Activated CD4-positive, alpha-beta T cell treated with anti-CD3 and anti-CD28 coated beads for 4 hours (primary cell): Measurements from ENCODE around the gene GABARAPL1.
"Not testable (repeated sequence)": the region's sequence is repeated elsewhere in the genome, so short reads cannot be mapped to it uniquely, and the experiment has no call there.

Source experiments
- DNase-seq, 2 donors: peaks; one replicate each; pipeline ENCODE4 v3.0.0-alpha.2; 2020

The GABARAPL1 gene

DNA sequence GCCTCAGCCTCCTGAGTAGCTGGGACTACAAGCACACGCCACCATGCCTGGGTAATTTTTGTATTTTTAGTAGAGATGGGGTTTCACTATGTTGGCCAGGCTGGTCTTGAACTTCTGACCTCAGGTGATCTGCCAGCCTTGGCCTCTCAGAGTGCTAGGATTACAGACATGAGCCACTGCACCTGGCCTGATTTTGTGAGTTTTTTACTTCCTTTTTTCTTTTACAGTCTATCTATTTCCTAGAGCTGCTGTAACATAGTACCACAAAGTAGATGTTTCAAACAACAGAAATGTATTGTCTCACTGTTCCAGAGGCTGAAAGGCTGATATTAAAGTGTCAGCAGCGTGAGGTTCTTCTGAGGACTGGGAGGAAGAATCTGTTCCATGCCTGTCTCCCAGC is 8.2 kb upstream of the GABARAPL1 start:
- DNase-seq: not testable (repeated sequence)

- DNase-seq: no peak
Measured at GRCh38 chr12:10205220-10205807, 7.4 kb upstream of the GABARAPL1 start.

GRCh38 chr12:10207136-10207535 is 5.5 kb upstream of the GABARAPL1 start:
- no peak for DNase-seq

GRCh38 chr12:10210225-10210624 is 2.5 kb upstream of the GABARAPL1 start:
- DNase-seq: no peak

DNA sequence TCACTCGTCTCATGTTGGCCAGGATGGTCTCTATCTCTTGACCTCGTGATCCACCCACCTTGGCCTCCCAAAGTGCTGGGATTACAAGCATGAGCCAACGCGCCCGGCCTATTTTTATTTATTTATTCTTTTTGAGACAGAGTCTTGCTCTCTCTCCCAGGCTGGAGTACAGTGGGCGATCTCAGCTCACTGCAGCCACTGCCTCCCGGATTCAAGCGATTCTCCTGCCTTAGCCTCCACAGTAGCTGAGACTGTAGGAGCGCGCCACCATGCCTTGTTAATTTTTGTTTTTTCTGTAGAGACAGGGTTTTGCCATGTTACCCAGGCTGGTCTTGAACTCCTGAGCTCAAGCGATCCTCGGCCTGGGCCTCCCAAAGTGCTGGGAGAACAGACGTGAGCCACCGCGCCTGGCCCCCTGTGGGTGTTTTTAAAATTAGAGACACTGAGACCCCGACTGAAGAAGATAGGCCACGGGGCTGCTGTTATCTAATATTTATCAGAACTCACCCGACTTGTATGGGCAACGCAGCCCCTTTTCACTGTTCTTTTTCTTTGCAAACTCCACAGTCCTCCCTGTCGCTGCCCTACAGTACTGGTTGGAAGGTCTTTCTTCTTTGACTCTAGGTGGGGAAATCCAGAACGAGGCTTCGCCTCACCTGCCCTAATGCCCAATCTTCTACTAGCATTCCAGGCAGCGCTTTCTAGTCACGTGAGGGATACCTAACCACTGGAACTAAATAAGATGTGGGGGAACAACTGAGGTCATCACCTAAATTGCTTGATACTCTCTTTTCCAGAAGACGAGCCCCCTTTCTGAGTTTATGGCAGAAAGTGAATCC is 1.4 kb upstream of the GABARAPL1 start:
- DNase-seq: no peak

- peak; percentile 79 to 84 for DNase-seq
Measured at GRCh38 chr12:10211940-10212738, 538 bp upstream of the GABARAPL1 start.

- DNase-seq: peak; percentile 74 to 81
Measured at GRCh38 chr12:10213168-10214135, 775 bp downstream of the GABARAPL1 start.

- no peak for DNase-seq
Measured at GRCh38 chr12:10214136-10214894, 1.6 kb downstream of the GABARAPL1 start.

GRCh38 chr12:10214895-10215267 is 2.2 kb downstream of the GABARAPL1 start:
- DNase-seq: no peak

DNA sequence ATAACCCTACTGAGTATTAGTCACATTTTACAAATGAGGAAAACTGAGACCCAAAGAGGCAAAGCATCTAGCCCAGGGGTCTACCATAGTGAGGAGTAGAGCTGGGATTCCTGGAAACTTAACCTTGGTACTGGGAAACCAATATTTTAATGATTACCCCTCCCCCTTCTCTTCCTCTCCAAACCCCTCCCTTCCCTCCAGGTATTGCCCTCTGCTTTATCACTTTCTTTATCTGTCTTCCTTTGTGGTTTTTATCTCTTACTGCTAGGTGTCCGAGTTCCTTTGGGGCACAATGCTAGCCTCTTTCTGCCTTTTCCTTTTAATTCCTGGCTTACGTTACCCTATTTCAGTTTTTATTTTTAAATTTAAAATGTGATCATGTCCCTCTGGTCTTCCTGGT is 2.8 kb downstream of the GABARAPL1 start:
- no peak for DNase-seq

- not testable (repeated sequence) for DNase-seq
Measured at GRCh38 chr12:10215946-10216345, 3.3 kb downstream of the GABARAPL1 start.

DNA sequence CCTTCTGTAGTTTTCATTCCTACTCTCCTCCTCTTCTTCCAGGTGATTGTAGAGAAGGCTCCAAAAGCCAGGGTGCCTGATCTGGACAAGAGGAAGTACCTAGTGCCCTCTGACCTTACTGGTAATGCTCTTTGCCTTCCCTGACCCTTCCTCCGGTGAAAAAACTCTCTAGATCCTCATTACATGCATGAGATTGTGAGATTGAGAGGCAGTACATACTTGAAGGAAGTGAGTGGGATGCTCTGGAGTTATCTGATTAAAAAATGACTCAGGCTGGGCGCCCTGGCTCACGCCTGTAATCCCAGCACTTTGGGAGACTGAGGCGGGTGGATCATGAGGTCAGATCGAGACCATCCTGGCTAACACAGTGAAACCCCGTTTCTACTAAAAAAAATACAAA is 5.3 kb downstream of the GABARAPL1 start:
- DNase-seq: no peak

- no peak for DNase-seq
Measured at GRCh38 chr12:10220398-10221077, 7.9 kb downstream of the GABARAPL1 start.

GRCh38 chr12:10221846-10222245 is 9.2 kb downstream of the GABARAPL1 start:
- DNase-seq: no peak

GRCh38 chr12:10223208-10223607 is 10.5 kb downstream of the GABARAPL1 start:
- no peak for DNase-seq

DNA sequence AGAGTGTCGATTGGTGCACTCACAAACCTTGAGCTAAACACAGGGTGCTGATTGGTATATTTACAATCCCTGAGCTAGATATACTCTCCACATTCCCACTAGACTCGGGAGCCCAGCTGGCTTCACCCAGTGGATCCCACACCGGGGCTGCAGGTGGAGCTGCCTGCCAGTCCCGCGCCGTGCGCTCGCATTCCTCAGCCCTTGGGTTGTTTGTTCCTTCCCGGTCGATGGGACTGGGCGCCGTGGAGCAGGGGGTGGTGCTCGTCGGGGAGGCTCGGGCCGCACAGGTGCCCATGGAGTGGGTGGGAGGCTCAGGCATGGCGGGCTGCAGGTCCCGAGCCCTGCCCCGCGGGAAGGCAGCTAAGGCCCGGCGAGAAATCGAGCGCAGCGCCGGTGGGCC is 12.7 kb downstream of the GABARAPL1 start:
- DNase-seq: not testable (repeated sequence)

GRCh38 chr12:10226086-10226485 is 13.4 kb downstream of the GABARAPL1 start:
- DNase-seq: no peak

DNA sequence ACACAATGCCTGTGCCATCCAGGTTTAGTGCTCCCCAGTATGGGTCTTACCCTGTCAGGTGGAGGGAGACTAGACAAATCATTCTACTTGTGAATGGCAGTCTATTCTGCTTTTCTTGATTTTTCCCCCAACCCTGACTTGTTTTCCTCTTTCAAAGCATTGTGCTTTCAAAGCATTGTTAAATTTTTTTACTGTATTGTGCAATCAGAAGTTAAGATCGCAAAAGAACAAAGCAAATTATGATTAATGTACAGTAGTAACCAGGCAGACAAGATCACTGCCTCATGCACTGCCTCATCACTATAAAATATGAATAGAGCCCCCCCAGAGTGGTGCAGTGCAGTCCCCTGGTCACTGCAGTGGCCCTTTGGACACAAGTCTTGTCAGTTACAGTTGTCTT is 14.1 kb downstream of the GABARAPL1 start:
- DNase-seq: no peak

- no peak for DNase-seq
Measured at GRCh38 chr12:10227648-10228047, 15.0 kb downstream of the GABARAPL1 start.

- DNase-seq: no peak
Measured at GRCh38 chr12:10234562-10234961, 21.9 kb downstream of the GABARAPL1 start.
